22Rv1 (cell line): ENCODE measurements around the gene EVC.
"Not testable (repeated sequence)": the region's sequence is repeated elsewhere in the genome, so short reads cannot be mapped to it uniquely, and the experiment has no call there.

Source experiments
- CTCF ChIP-seq: fragments of 450-650 bp; IDR thresholded peaks from 2 replicates; pipeline ENCODE4 v1.5.1; 2017; ENCODE audit warnings: mild to moderate bottlenecking
- ZFX ChIP-seq: fragments of 450-650 bp; IDR thresholded peaks from 2 replicates; pipeline ENCODE4 v1.6.1; 2017; ENCODE audit warnings: antibody characterized with exemption, borderline replicate concordance

GRCh38 chr4:5812057-5812456 is 101.1 kb downstream of the EVC start:
- TF ChIP-seq CTCF, ZFX: not testable (repeated sequence)
